Urothelium cell line (cell line): Measurements from ENCODE around the gene MYPN.
"Not testable (repeated sequence)": the region's sequence is repeated elsewhere in the genome, so short reads cannot be mapped to it uniquely, and the experiment has no call there.

Experiments
- DNase-seq: peaks from one replicate; pipeline ENCODE4 v3.0.0; 2011; ENCODE audit warnings: low spot score, mixed read lengths
- FAIRE-seq: peaks from 2 replicates; lab custom pipeline; 2011; peaks lifted over from hg19 to GRCh38; lab: Jason Lieb, UNC

The MYPN gene

DNA sequence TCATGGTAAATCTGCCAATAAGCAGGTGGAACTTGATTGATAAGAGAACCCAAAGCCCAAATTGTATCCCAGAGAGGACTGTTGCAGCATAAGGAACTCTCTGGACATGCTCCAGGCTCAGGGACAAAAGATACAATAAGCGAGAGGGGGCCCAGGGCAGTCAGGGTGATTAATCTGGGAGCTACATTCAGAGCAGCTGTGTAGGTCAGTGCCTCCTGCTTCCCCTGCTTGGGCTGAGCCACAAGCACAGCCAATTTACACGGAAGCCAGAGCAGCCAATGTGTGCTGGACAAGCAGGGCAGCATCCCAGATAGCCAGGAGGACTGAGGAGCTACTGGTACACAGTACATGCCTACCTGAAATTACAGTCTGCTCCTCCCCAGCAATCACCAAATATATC lies 24.2 kb downstream of the MYPN start:
- peak; percentile 50 for FAIRE-seq
- DNase-seq = no peak

DNA sequence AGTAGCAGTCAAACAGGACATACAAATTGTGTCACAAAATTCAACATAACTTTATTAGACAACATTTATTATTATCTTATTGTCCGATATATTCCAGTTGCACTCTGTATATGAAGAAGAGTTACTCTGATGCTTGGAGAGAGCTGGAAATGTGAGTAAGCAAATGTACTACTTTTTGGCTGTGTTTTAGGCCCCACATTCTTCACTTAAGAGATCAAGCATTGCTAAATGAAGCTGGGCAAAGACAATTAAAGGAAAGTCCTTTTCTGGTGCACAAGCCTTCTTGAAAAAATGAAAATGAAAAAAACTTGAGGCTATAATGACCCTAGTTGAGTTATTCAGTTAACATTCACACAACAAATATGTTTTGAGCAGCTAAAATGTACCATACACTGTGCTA lies 26.1 kb downstream of the MYPN start:
- DNase-seq = no peak
- FAIRE-seq = peak; percentile 46

DNA sequence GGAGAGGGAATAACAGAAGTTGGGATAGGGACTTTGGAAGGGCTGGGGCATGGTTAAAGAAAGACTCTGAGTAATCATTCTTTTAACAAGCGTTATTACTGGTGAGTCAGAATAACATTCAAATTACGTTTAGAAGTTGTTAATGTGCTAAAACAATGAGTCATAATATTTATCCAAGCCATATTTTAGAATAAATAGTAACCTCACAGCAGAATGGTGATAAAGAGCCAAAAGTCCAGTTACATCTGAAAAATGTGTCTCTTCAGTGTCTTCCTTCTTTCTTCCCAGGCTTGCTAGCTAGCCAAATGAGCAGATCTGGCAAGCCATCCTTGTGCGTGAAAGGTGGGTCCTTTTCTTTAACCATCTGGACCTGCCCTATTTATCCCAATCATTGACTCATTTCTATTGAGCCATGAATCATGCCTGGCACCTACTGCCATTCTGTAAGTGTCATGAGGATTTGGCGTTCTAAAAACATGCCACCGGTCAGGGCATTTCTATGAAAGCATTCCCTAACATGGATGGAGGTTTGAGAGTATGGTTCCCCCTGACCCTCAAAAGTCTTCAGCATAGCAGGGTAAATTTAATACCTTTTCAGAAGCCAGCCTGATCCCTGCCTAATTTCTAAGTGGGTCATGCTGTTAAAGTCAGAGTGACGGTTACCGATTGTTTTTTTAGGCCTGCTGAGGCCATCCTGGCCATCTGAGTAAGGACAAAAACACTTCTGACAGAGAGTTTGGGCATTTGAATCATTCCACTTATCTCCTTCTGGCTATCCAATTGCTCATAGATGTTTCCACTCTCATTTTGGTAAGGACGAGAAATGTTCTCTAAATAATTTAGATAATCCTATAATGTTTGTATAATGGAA lies 26.9 kb downstream of the MYPN start:
- DNase-seq (peak; percentile 72), FAIRE-seq (peak; percentile 50)

DNA sequence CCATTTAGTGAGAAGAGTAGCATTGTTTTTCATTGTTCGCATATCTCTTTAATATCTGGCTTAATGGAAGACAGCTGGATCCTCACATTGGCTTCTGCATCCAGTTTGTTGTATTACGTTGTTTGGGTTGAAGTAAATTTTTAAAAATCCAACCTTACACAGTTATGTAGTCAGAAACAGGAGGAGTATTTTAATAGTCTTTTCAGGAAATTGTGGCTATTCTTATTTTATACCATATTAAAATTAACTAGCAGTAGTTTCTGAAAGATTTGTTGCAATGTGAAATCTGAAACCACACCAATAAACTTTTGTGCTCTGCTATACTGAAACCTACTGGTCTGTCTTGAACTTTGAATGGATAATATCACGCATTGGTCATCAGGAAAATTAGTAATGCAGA lies 27.9 kb downstream of the MYPN start:
- DNase-seq (no peak), FAIRE-seq (no peak)

DNA sequence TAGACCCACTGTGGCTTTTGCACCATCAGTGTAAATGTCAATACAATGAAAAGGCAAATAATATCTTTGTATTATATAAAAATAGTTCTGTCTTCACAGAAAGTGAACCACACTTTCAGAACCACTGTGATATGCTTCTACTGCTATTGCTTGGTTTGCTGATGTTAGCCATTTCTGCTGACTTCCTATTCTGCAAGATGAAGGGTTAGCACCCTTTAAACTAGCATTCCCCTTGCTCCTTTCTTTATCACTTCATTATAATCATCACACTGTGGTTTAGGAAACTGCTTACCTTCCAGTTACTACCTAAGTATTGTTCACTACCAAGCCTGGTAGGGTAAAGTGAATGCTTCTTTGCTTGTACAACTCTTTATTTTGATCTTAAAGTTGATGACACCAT lies 29.2 kb downstream of the MYPN start:
- FAIRE-seq = no peak
- no peak for DNase-seq

DNA sequence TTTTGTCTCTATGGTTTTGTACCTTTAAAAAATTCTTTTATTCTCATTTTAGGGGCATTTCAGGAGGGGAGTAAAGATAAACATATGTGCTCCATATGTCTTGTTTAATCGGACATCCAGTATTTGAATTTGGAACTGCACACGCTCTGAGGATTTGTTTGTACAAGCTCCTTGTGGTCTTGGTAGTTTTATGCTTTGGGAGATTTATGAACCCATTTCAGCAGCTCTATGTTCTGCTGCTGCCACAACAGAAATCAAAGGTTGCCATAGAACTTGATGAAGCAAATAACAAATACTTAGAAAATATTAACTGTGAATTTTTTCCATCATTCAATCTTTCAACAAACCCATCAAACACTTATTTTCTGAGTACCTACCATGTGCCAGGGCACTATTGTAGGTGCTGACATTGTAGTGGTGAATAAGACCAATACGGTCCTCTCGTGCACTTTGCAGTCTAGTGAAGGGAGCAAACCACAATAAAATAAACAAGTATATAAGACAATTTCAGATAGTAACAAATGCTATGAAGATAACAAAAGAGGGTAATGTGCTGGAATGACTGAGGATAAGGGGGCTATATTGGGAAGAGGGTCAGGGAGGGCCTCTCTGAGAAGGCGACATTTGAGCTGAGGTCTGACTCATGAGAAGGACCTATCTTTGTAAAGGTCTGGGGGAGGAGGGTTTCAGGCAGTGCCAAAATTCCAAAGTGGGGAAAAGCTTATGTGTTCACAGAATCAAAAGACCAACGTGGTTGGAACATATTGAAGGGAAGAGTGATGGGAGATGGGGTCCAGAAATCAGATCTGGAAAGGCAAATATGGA lies 30.4 kb downstream of the MYPN start:
- no peak for DNase-seq
- no peak for FAIRE-seq

DNA sequence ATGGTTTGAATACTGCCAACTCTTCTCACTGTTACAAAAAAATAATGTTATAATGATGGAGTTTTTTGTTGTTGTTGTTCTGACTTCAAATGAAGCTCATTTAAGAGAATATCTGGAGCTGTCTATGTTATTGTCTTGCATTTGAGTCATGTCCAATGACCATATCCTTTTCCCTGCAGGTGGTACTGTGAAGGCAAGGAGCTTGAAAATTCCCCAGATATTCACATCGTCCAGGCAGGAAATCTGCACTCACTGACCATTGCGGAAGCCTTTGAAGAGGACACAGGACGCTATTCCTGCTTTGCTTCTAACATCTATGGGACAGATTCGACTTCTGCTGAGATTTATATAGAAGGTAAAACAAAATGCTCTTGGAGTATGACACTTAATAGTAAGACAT lies 33.5 kb downstream of the MYPN start:
- no peak for DNase-seq
- no peak for FAIRE-seq

DNA sequence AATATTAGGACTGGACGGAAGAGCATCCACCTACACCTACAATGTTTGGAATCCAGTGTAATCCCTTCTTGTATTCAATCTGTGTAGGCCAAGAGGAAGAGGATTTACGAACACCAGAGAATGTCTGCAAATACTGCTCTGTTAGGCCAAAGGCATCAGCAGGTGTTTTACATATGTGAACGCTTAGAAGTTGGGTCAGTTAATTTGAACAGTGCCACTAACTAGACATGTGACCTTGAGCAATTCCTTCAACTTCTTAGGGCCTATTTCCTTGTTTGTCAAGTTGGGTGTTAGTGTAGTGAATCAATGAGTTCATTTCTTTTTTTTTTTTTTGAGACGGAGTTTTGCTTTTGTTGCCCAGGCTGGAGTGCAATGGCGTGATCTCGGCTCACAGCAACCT lies 35.4 kb downstream of the MYPN start:
- DNase-seq = no peak
- no peak for FAIRE-seq

DNA sequence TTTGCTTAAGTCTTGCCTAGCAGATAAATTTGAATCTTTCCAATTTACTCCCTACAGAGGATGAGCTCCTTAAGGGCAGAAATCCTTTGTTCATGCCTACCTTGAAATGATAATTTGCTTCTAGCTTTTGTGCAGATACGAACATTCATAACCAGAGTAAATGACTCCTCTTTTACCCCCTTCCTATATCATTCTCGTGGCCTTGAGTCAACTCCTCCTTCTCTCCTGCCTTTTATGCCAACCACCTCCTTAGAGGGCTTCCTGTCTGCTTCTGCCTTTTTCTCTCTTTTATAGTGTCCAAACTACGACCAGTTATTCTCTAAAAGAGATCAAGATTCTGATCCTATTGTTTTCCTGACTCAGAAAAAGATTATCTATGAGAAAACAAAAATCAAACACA lies 36.4 kb downstream of the MYPN start:
- DNase-seq (no peak), FAIRE-seq (no peak)

DNA sequence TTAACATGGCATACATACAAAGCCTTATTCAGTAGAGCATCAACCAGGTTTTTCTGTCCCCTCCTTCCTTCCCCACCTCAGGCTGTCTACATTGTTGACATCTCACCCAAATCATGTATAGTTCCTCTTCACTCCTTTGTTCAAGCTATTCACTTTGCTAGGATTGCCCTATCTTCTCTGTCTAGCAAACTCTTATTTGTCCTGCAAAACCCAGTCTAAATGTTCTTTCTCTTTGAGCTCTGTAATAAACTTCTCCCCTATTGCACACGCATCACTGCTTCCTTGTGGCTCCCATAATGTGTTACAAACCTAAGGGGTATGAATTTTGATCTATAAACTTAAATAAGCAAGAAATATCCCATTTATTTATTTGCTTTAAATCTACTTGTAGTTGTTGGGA lies 36.8 kb downstream of the MYPN start:
- no peak for FAIRE-seq
- DNase-seq = no peak

DNA sequence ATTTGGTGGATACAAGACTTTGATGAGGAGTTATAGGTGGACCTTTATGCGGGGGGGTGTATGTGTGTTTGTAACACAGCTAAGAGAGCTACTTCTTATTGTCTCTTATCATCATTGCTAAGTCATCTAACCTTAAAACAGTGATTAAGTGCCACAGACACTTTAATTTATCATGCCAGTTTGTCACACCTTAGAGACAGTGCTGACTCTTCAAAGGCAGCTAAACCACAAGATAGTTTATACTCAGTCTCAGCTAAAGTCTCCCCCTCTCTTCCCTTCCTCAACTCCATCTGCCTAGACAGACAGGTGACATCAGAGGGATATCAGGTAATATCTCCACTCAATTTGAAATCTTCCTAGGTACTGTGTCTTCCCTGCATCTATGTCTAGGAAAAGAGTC lies 42.2 kb downstream of the MYPN start:
- FAIRE-seq (no peak), DNase-seq (no peak)

DNA sequence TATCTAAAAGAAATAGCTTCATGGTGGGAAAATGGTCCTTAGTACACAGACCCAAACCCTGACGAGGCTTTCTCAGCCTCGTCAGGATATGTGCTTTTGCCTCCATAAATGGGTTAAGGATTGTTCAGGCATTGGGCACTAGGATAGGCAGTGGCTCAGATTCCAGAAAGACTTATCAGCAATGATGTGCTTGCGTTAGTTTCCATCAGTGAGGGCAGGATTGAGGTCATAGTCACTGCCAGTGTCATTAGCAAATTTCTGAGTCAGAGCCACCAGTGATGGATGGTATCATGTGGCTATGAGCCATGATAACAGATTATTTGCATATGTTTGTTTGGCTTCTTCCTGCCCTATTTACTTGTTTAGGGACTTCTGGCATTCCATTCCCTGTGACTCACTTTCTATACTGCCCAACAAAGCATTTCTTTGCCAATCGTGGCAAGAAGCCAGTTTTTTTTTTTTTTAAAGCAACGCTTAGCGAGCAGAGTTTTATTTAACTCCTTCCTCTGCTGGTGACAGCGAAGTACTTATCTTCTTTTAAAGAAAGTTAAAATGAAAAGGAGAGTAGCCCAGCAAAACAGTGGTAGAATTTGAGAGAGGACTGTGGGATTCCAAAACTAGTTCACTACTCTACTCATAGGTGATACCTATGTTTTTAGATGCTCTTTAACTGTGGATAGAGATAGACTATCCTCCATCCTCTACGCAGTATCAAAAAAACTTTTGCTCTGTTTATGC lies 44.4 kb downstream of the MYPN start:
- peak; percentile 90 for DNase-seq

DNA sequence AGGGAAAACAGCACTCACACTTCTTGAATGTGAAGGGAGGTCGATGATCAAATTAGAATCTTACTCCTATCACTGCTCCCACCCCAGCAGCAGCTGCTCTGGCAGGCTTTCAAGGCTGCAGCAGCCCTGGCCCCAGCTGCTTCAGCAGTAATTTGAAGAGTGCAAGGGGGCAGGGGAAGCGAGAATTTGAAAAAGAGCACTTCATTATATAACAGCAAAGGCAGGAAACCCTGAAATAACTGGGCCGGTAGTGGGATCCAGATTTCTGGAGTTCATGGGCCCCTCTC lies 44.9 kb downstream of the MYPN start:
- DNase-seq (peak; percentile 52), FAIRE-seq (no peak)

More for the DNA sequence above, 44.4 kb downstream of the MYPN start:
- FAIRE-seq = peak; percentile 95

DNA sequence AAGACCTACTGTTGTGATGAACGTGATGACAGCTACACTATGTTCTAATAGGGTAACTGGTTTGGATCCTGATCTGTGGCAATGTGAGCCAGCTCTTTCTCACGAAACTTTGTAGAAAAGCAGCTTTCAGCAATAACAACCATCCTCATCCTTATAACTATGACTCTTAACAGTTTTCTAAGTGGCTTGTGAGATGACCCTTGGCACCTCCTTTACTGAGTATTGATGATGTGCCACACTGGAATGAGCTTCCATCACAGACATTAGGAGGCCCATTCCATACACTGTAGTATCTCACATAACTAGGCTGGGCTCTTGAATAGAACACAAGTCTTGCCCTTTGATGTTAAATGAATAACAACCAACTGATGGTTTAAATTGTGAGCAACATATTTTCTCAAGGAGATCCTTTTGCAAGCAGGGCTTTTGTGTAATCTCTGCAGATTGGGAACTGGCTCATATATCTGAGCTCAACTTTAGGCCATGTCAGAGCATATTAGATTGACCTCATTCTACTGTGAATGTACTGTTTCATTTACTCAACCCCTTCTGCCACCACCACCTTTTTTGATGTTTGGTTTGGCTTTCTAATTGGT lies 46.4 kb downstream of the MYPN start:
- DNase-seq = no peak
- FAIRE-seq = no peak

DNA sequence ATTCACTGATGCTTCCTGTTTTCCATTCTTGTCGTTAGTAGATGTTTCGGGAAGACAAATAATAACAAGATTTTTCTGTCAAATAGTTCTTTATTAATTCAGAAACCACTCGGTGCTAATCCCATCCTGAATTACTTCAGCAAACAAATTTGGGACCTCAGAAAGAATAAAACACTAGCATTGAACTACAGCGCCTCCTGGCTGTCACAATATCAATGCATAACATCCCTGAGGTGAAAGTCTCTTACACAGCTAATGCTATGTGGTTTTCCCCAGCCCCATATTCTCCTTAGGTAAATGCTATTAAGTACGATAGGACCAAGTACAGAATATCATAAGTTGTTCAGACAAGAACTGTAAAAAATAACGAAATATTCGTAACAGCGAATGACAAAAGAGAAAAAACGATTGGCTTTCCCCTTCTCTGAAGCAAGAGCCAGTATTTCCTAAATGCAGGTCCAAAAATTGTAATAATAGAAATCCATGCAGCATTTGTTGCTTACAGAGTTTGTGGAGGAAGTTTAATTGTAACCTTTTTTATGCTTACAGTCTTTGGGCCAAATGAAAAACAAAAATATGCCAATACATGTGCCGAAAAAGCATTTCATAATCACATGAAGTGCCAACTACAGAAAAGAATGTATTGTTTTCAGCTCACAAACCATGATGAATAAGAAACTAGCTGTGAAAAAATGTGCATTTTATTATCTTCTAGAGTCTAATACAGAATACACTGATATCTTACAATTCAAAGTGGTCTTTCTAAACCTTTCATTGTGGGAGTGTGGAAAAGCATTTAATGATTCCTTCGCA lies 47.3 kb downstream of the MYPN start:
- FAIRE-seq (no peak), DNase-seq (peak; percentile 16)

DNA sequence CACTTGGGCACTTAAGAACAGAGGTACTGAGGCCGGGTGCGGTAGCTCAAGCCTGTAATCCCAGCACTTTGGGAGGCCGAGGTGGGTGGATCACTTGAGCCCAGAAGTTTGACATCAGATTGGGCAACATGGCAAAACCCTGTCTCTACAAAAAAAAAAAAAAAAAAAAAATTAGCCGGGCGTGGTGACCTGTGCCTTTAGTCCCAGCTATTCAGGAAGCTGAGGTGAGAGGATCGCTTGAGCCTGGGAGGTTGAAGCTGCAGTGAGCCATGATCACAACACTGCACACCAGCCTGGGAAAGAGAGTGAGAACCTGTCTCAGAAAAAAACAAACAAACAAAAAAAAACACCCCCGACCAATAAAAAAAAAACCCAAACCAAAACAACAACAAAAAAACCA lies 48.2 kb downstream of the MYPN start:
- not testable (repeated sequence) for FAIRE-seq, DNase-seq

DNA sequence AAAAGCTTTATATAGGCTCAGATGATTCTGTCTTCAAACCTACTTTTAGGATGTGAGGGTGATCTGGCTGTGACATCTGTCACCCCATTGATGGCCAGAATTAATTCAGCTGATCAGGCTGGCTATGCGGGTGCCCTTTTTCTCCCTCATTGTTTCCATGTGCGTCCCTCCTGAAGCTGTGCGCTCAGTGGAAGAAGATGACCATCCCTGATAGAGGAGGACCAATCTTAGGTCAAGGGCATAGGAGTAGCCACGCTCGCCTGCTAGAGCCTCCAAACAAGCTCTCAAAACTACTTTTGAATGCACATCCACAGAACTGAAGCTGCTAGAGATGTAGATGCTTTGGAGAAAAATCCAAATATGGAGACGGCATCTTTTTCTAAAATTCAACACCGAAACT lies 48.7 kb downstream of the MYPN start:
- FAIRE-seq (no peak), DNase-seq (no peak)

DNA sequence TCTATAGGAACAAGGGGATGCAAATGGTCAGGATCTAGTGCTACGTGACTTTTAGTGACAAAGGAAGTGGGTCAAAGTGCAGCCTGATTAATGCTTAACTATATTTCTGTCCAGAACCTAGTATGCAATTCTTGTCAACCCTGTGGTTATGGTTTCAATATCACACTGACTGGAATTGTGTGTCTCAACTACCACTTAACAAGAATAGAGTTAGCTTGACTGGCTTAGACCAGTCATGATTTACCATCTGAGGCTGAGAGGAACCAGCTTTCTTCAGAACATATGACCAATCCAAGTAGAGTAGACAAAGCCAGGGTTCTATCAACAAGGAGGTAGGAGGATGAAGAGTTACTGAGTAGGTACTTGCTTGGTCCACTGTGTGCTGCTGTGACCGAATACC lies 54.4 kb downstream of the MYPN start:
- no peak for DNase-seq
- FAIRE-seq = no peak

DNA sequence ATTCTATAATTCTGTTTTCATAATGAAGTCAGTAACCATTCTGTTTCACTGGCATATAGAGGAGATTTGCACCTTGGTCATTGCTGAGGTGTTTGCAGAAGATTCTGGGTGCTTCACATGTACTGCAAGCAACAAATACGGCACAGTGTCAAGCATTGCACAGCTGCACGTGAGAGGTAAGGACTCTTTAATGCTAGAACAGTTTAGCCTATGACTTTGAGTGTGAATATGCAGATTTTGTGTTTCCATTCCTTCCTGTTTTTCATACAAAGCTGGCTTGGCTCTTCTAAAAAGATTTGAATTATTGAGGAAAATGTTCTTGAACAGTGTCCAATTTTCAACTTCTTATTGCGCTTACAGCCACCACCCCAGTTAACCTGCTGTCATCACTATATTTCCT lies 56.4 kb downstream of the MYPN start:
- no peak for FAIRE-seq
- no peak for DNase-seq

DNA sequence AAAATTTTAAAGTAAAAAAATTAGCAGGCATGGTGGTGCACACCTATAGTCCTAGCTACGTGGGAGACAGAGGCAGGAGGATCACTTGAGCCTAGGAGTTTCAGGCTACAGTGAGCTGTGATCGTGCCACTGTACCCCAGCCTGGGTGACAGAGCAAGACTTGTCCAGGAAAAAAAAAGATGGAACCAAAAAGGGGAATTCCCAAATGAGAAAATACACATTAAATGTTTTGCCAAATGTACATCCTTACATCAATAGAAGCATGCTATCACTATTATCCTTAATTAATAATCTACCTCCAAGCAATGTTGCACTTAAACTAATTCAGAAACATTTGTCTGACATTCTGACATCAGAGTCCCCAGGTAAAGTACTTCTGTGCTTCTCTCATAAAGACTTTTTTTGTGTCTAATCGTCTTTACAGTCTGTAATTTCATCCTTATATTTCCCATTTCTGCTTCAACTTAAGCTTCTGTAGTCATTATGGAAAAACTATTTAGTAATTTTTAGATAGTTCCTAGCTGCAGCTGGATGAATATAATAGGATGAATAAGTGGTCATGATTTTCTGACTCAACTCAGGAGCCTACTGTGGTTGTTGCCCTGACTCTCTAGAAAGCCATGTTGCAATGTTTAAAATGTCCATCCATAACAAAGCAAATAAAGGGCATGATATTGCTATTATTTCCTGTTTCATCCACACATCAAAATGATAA lies 57.7 kb downstream of the MYPN start:
- no peak for FAIRE-seq

More for the DNA sequence above, 57.7 kb downstream of the MYPN start:
- no peak for DNase-seq
